Dendritic cell treated with granulocyte-macrophage colony-stimulating factor and Interleukin-4, amounts not matched to agents 40 ng/mL and 50 ng/mL, for 4 days (primary cell): Measurements from ENCODE around the gene E4F1.

Source experiments
- H3K27ac Mint-ChIP-seq: one replicate; pipeline ENCODE4 v1.8.0; 2022; ENCODE audit warnings: mild to moderate bottlenecking, mixed read lengths
- H3K27me3 Mint-ChIP-seq: one replicate; pipeline ENCODE4 v1.8.0; 2022; ENCODE audit warnings: mild to moderate bottlenecking, mixed read lengths
- H3K36me3 Mint-ChIP-seq: one replicate; pipeline ENCODE4 v1.8.0; 2022; ENCODE audit warnings: low read depth, mixed read lengths
- H3K4me1 Mint-ChIP-seq: one replicate; pipeline ENCODE4 v1.8.0; 2022; ENCODE audit warnings: low read depth, mixed read lengths
- H3K4me3 Mint-ChIP-seq: one replicate; pipeline ENCODE4 v1.8.0; 2022; ENCODE audit warnings: mild to moderate bottlenecking, moderate library complexity, mixed read lengths
- H3K9me3 Mint-ChIP-seq: one replicate; pipeline ENCODE4 v1.8.0; 2022; ENCODE audit warnings: mixed read lengths
- intact Hi-C: fragments of 100-400 bp; cut with micrococcal nuclease; formaldehyde crosslinking; loops from one replicate; pipeline ENCODE4 v1.15.0; 2022

Gene E4F1

GRCh38 chr16:2206420-2206779 is 17.0 kb upstream of the E4F1 start:
- H3K4me1 Mint-ChIP-seq = peaks cover 50% of the 10 kb centered on the region
- peak overlapping the region; percentile 85 for H3K4me3 Mint-ChIP-seq
- intact Hi-C loops = no loop called here
- no peaks in the 10 kb centered on the region for H3K9me3 Mint-ChIP-seq
- peak overlapping the region; percentile 86 for H3K27ac Mint-ChIP-seq
- peaks cover 15% of the 10 kb centered on the region for H3K27me3 Mint-ChIP-seq
- peaks cover 54% of the 10 kb centered on the region for H3K36me3 Mint-ChIP-seq

- H3K4me3 Mint-ChIP-seq = no peak overlapping the region
- H3K4me1 Mint-ChIP-seq = peaks cover 56% of the 10 kb centered on the region
- no peaks in the 10 kb centered on the region for H3K9me3 Mint-ChIP-seq
- H3K27me3 Mint-ChIP-seq = peaks cover 10% of the 10 kb centered on the region
- intact Hi-C loops = no loop called here
- H3K36me3 Mint-ChIP-seq = peaks cover 59% of the 10 kb centered on the region
- H3K27ac Mint-ChIP-seq = peak overlapping the region; percentile 86
These were observed 16.5 kb upstream of the E4F1 start for GRCh38 chr16:2206780-2207433.

DNA sequence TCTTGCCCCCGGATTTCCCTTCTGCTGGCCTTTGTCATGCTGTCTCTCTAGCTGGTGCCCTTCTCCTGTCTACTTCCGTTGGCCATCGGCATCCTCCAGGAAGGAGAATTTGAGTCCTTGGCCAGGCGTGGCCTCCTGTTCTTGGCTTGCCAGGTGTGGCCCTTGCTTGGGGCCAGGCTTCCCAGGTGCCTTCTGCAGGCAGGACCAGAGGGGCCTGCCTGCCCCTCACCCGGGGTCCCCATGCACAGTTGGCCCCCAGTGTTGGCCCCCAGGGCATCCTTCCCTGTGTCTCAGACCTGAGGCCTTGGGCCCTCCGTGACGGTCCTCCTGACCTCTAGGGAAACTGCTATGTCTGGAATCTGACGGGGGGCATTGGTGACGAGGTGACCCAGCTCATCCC is 15.5 kb upstream of the E4F1 start:
- Mint-ChIP-seq H3K36me3 (peaks cover 69% of the 10 kb centered on the region), H3K27ac (no peak overlapping the region), H3K27me3 (peaks cover 4% of the 10 kb centered on the region), H3K4me3 (no peak overlapping the region), H3K4me1 (peaks cover 65% of the 10 kb centered on the region), H3K9me3 (no peaks in the 10 kb centered on the region)
- intact Hi-C loops = no loop called here

GRCh38 chr16:2208308-2208707 is 15.1 kb upstream of the E4F1 start:
- H3K4me1 Mint-ChIP-seq = peaks cover 68% of the 10 kb centered on the region
- peaks cover 73% of the 10 kb centered on the region for H3K36me3 Mint-ChIP-seq
- peaks cover 2% of the 10 kb centered on the region for H3K27me3 Mint-ChIP-seq
- no peaks in the 10 kb centered on the region for H3K9me3 Mint-ChIP-seq
- intact Hi-C loops = no loop called here
- H3K4me3 Mint-ChIP-seq = no peak overlapping the region
- H3K27ac Mint-ChIP-seq = no peak overlapping the region

GRCh38 chr16:2208772-2209171 is 14.6 kb upstream of the E4F1 start:
- no peak overlapping the region for H3K27ac Mint-ChIP-seq
- peaks cover 78% of the 10 kb centered on the region for H3K36me3 Mint-ChIP-seq
- H3K4me1 Mint-ChIP-seq = peaks cover 68% of the 10 kb centered on the region
- intact Hi-C loops = no loop called here
- no peaks in the 10 kb centered on the region for H3K27me3 Mint-ChIP-seq
- H3K9me3 Mint-ChIP-seq = no peaks in the 10 kb centered on the region
- no peak overlapping the region for H3K4me3 Mint-ChIP-seq

DNA sequence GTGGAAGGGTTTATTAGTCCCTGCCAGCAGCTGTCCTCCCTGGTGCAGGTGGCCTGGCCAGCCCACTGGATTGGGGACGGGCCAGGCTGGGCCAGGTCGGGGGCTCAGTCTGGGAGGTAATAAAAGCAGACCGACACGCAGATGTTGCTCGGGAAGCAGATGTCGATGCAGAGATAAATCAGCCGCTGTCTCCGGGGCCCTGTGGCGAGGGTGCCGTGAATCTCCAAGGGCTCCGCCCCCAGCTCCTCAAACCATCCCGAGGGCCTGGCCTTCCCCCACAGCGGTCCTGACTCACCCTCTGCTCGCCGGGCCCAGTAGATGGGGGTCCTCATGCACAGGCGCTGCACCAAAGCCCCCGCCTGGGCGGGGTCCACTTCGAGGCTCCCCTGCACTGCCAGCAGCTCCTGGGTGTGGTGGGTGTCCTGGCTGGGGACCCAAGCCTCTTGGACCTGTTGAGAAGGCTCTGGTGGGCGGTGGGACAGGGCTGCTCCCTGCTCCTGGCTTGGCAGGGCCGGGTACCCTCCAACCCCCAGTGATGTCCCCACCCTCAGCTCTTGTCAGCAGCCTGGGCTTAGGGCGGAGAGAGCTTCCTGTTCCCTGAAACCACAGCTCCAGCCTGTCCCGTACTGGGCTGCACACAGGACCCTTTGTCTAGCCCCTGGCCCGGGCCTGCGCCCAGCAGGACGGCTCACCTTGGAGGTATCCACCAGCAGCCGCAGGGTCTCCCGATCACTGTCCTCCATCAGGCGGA is 14.0 kb upstream of the E4F1 start:
- peaks cover 61% of the 10 kb centered on the region for H3K4me1 Mint-ChIP-seq
- H3K4me3 Mint-ChIP-seq = no peak overlapping the region
- H3K9me3 Mint-ChIP-seq = no peaks in the 10 kb centered on the region
- H3K36me3 Mint-ChIP-seq = peaks cover 78% of the 10 kb centered on the region
- intact Hi-C loops = no loop called here
- H3K27ac Mint-ChIP-seq = no peak overlapping the region
- H3K27me3 Mint-ChIP-seq = no peaks in the 10 kb centered on the region

DNA sequence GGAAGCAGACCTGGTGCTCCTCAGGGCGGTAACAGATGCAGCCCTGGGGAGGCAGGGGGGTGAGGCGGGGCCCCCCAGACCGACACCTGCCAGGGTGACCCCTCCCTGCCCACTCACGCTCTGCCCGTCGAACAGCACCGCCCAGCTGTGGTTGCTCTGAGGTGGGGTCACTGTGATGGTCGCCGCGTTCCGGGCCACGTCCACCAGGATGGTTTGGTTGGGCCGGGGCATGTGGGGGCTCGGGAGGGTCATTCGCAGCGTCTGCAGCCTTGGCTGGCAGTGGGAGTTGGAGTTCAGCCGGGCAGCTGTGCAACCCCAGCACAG is 13.4 kb upstream of the E4F1 start:
- intact Hi-C loops = no loop called here
- no peak overlapping the region for H3K27ac Mint-ChIP-seq
- peaks cover 57% of the 10 kb centered on the region for H3K4me1 Mint-ChIP-seq
- no peak overlapping the region for H3K4me3 Mint-ChIP-seq
- H3K9me3 Mint-ChIP-seq = no peaks in the 10 kb centered on the region
- peaks cover 78% of the 10 kb centered on the region for H3K36me3 Mint-ChIP-seq
- no peaks in the 10 kb centered on the region for H3K27me3 Mint-ChIP-seq

- Mint-ChIP-seq H3K9me3 (no peaks in the 10 kb centered on the region), H3K27ac (peak within 1 kb of the TSS; percentile 82)
- intact Hi-C loops = no loop called here
These were observed 12.7 kb upstream of the E4F1 start, which contains the start of gene BRICD5 for GRCh38 chr16:2210386-2211365. TSS of gene BRICD5 (minus strand) at chr16:2210863. CDS start at chr16:2210833, 30 bp downstream.

GRCh38 chr16:2211923-2212347 is 11.5 kb upstream of the E4F1 start:
- peaks cover 69% of the 10 kb centered on the region for H3K36me3 Mint-ChIP-seq
- H3K4me1 Mint-ChIP-seq = peaks cover 45% of the 10 kb centered on the region
- intact Hi-C loops = no loop called here
- no peaks in the 10 kb centered on the region for H3K27me3 Mint-ChIP-seq
- H3K27ac Mint-ChIP-seq = peak overlapping the region; percentile 82
- H3K9me3 Mint-ChIP-seq = no peaks in the 10 kb centered on the region
- H3K4me3 Mint-ChIP-seq = peak overlapping the region; percentile 78

More at GRCh38 chr16:2210386-2211365, 12.7 kb upstream of the E4F1 start, which contains the start of gene BRICD5:
- H3K4me3 Mint-ChIP-seq = no peak within 1 kb of the TSS
- H3K36me3 Mint-ChIP-seq = peaks cover 78% of the 10 kb centered on the region
- no peaks in the 10 kb centered on the region for H3K27me3 Mint-ChIP-seq
- H3K4me1 Mint-ChIP-seq = peaks cover 57% of the 10 kb centered on the region

- no peaks in the 10 kb centered on the region for H3K27me3 Mint-ChIP-seq
- H3K36me3 Mint-ChIP-seq = peaks cover 62% of the 10 kb centered on the region
- H3K4me1 Mint-ChIP-seq = peaks cover 38% of the 10 kb centered on the region
- no peaks in the 10 kb centered on the region for H3K9me3 Mint-ChIP-seq
- intact Hi-C loops = no loop called here
- peak overlapping the region; percentile 78 for H3K4me3 Mint-ChIP-seq
- peak overlapping the region; percentile 82 for H3K27ac Mint-ChIP-seq
These were observed 10.7 kb upstream of the E4F1 start for GRCh38 chr16:2212362-2213324.

- H3K36me3 Mint-ChIP-seq = peaks cover 47% of the 10 kb centered on the region
- no peaks in the 10 kb centered on the region for H3K9me3 Mint-ChIP-seq
- intact Hi-C loops = loop anchor here (2.0 kb wide), 1 partner anchor 59 kb away; the partner anchor contains the start of gene TRAF7
- H3K27me3 Mint-ChIP-seq = no peaks in the 10 kb centered on the region
- peaks cover 36% of the 10 kb centered on the region for H3K4me1 Mint-ChIP-seq
- H3K27ac Mint-ChIP-seq = peak overlapping the region; percentile 82
- H3K4me3 Mint-ChIP-seq = peak overlapping the region; percentile 78
These were observed 9.3 kb upstream of the E4F1 start for GRCh38 chr16:2213817-2214718.

DNA sequence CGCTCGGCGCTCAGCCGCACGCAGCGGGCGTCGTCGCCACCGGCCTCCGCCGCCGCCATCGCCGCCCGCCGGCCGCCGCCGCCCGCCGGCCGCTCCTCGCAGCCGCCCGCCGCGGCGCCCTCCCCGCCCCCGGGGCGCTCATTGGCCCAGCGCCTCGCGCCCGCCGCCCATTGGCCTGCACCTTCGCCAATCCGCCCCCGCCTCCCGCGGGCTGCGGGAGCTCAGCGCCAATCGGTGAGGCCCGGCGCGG is 8.7 kb upstream of the E4F1 start, which contains the start of gene PGP:
TSS of gene PGP (minus strand) at position 122 of the 250 bp plus-strand sequence. CDS start at position 59, 63 bp downstream.
- peaks cover 36% of the 10 kb centered on the region for H3K4me1 Mint-ChIP-seq
- intact Hi-C loops = loop anchor here (2.0 kb wide), 1 partner anchor 60 kb away; the partner anchor contains the start of gene TRAF7
- peak within 1 kb of the TSS; percentile 90 for H3K27ac Mint-ChIP-seq
- no peaks in the 10 kb centered on the region for H3K27me3 Mint-ChIP-seq
- peak within 1 kb of the TSS; percentile 78 for H3K4me3 Mint-ChIP-seq
- H3K9me3 Mint-ChIP-seq = no peaks in the 10 kb centered on the region
- peaks cover 42% of the 10 kb centered on the region for H3K36me3 Mint-ChIP-seq
